ENCODE data around the gene TRHDE. TPM values are rescaled to one million over a fixed set of nuclear protein-coding genes. Genes with fewer than 3 reads are reported as not detected.

TRHDE gene
- polyA plus RNA-seq, 1 donor (not counting 4 experiments of a cell fraction or from before 2014, with no cell fraction given) = 0.12 TPM

DNA sequence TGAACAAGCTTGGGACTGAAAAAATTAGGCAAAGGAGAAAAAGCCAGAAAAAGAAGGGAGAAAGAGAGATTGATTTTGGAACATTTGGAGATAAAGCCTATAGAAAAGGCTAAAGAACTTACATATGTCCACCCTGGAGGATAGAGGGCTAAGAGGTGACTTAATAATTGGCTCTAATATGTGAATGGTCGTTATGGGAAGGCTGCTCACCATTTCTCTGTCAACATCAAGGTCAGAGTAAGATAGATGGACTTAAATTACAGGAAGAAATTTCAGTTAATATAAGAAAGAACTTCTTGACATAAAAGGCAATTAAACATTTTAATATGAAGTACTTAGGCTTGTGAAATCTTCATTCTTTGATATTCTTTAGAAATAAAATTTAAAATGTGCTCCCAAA lies 238.6 kb downstream of the TRHDE start:
- Histone ChIP-seq H3K4me2 (ENCODE audit: control insufficient read depth, extremely low read depth, insufficient read depth, low read depth, low read length) (no peak overlapping the region), H3K27me3 (ENCODE audit: control insufficient read depth, extremely low read depth, insufficient read depth, low read length) (no peaks in the 10 kb centered on the region), H3K9me1 (ENCODE audit: control insufficient read depth, extremely low read depth, insufficient read depth, low read length) (no peaks in the 10 kb centered on the region), H3K4me1 (ENCODE audit: control insufficient read depth, extremely low read depth, insufficient read depth, low read length) (no peaks in the 10 kb centered on the region), H2AFZ (ENCODE audit: control insufficient read depth, low read length) (no peak overlapping the region), H3K4me3 (ENCODE audit: control insufficient read depth in 2 of 3, extremely low read depth in 1 of 3, insufficient read depth in 2 of 3, low read depth in 1 of 3, low read length in 3 of 3) (no peak overlapping the region), H3K27ac (ENCODE audit: control insufficient read depth, insufficient read depth, low read length) (no peak overlapping the region), H3K9ac (ENCODE audit: control insufficient read depth, extremely low read depth, insufficient read depth, low read length) (no peak overlapping the region), H4K20me1 (ENCODE audit: control insufficient read depth, extremely low read depth, insufficient read depth, low read length) (no peaks in the 10 kb centered on the region), H3K79me2 (ENCODE audit: control insufficient read depth, insufficient read depth, low read length) (no peaks in the 10 kb centered on the region), H3K36me3 (ENCODE audit: control insufficient read depth in 2 of 2, extremely low read depth in 1 of 2, insufficient read depth in 2 of 2, low read length in 2 of 2) (no peaks in the 10 kb centered on the region), H3K9me3 (ENCODE audit: control insufficient read depth, low read depth, low read length) (no peaks in the 10 kb centered on the region)
- no peak for TF ChIP-seq EZH2 (IDR thresholded peaks at IDR 0.05; ENCODE audit: low read length)
- TF ChIP-seq CTCF (optimal IDR thresholded peaks at IDR 0.05 in 1 of 3, IDR thresholded peaks at IDR 0.05 in 1 of 3, conservative IDR thresholded peaks at IDR 0.05 in 1 of 3; ENCODE audit: extremely low read depth in 1 of 3, insufficient read depth in 2 of 3, low read length in 3 of 3) = no peak
- no peak for DNase-seq (ENCODE audit: low read depth, low spot score)
- dilution Hi-C loops (cut with MboI; ENCODE audit: extremely low pct_ligation_motif_present, low sequenced_read_pairs) = no loop called here
- FAIRE-seq = no peak

DNA sequence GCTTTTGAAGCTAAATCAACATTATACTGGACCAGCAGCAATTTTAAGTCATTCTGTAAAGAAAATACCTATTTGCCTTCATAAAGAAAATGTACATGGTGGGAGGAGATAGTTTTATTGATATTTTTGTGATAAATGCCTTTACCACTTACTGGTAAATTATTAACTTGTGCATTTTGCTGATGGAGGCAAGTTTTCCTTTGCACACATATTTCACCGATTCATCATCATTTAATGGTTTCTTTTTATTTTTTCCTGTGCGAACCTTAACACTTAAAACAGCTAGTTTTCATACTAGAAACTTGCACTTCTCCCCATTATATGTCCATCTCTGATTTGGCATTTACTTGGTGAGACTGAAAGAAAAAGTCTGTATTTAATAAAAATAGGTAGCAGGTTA lies 239.3 kb downstream of the TRHDE start:
- DNase-seq (ENCODE audit: low read depth, low spot score) (no peak), FAIRE-seq (no peak)
- H4K20me1 ChIP-seq (ENCODE audit: control insufficient read depth, extremely low read depth, insufficient read depth, low read length) = no peaks in the 10 kb centered on the region
- dilution Hi-C loops (cut with MboI; ENCODE audit: extremely low pct_ligation_motif_present, low sequenced_read_pairs) = no loop called here
- H3K9me3 ChIP-seq (ENCODE audit: control insufficient read depth, low read depth, low read length) = no peaks in the 10 kb centered on the region
- no peaks in the 10 kb centered on the region for H3K27me3 ChIP-seq (ENCODE audit: control insufficient read depth, extremely low read depth, insufficient read depth, low read length)
- no peak overlapping the region for H2AFZ ChIP-seq (ENCODE audit: control insufficient read depth, low read length)
- no peak for TF ChIP-seq EZH2 (IDR thresholded peaks at IDR 0.05; ENCODE audit: low read length)
- TF ChIP-seq CTCF (optimal IDR thresholded peaks at IDR 0.05 in 1 of 3, IDR thresholded peaks at IDR 0.05 in 1 of 3, conservative IDR thresholded peaks at IDR 0.05 in 1 of 3; ENCODE audit: extremely low read depth in 1 of 3, insufficient read depth in 2 of 3, low read length in 3 of 3) = no peak
- H3K79me2 ChIP-seq (ENCODE audit: control insufficient read depth, insufficient read depth, low read length) = no peaks in the 10 kb centered on the region
- no peak overlapping the region for H3K4me2 ChIP-seq (ENCODE audit: control insufficient read depth, extremely low read depth, insufficient read depth, low read depth, low read length)
- no peaks in the 10 kb centered on the region for H3K9me1 ChIP-seq (ENCODE audit: control insufficient read depth, extremely low read depth, insufficient read depth, low read length)
- no peak overlapping the region for H3K27ac ChIP-seq (ENCODE audit: control insufficient read depth, insufficient read depth, low read length)
- H3K4me3 ChIP-seq (ENCODE audit: control insufficient read depth in 2 of 3, extremely low read depth in 1 of 3, insufficient read depth in 2 of 3, low read depth in 1 of 3, low read length in 3 of 3) = no peak overlapping the region
- H3K36me3 ChIP-seq (ENCODE audit: control insufficient read depth in 2 of 2, extremely low read depth in 1 of 2, insufficient read depth in 2 of 2, low read length in 2 of 2) = no peaks in the 10 kb centered on the region
- no peak overlapping the region for H3K9ac ChIP-seq (ENCODE audit: control insufficient read depth, extremely low read depth, insufficient read depth, low read length)
- no peaks in the 10 kb centered on the region for H3K4me1 ChIP-seq (ENCODE audit: control insufficient read depth, extremely low read depth, insufficient read depth, low read length)
